H9 (cell line): ENCODE results near the gene EIF3A. TPM values are rescaled to one million over a fixed set of nuclear protein-coding genes. Genes with fewer than 3 reads are reported as not detected.

Source experiments
- DNase-seq: peaks from one replicate; pipeline ENCODE4 v3.0.0-alpha.2; 2017
- H2AFZ ChIP-seq: one replicate; pipeline ENCODE4 v1.6.1; 2013; ENCODE audit warnings: mild to moderate bottlenecking, low read length, control low read depth, moderate library complexity
- H2AK5ac ChIP-seq: 2 replicates; pipeline ENCODE4 v1.6.1; 2013; ENCODE audit warnings: low read length, control low read depth, mixed read lengths; ENCODE audit not compliant: insufficient read length
- H2BK120ac ChIP-seq: one replicate; pipeline ENCODE4 v1.6.1; 2013; ENCODE audit warnings: low read depth, mild to moderate bottlenecking, low read length, control low read depth, inconsistent platforms; ENCODE audit not compliant: poor library complexity, severe bottlenecking
- H2BK12ac ChIP-seq: 2 replicates; pipeline ENCODE4 v1.6.1; 2013; ENCODE audit warnings: low read length, control low read depth, mixed read lengths, low read depth; ENCODE audit not compliant: insufficient read length
- H2BK15ac ChIP-seq: 2 replicates; pipeline ENCODE4 v1.6.1; 2013; ENCODE audit warnings: low read depth, low read length, control low read depth
- H2BK20ac ChIP-seq: one replicate; pipeline ENCODE4 v1.6.1; 2013; ENCODE audit warnings: low read depth, mild to moderate bottlenecking, low read length, control low read depth, inconsistent platforms; ENCODE audit not compliant: poor library complexity, severe bottlenecking
- H2BK5ac ChIP-seq: 2 replicates; pipeline ENCODE4 v1.6.1; 2013; ENCODE audit warnings: low read length, control low read depth, mixed read lengths; ENCODE audit not compliant: insufficient read length
- H3K14ac ChIP-seq: 2 replicates; pipeline ENCODE4 v1.6.1; 2013; ENCODE audit warnings: low read length, control low read depth; ENCODE audit not compliant: insufficient read depth
- H3K18ac ChIP-seq: 2 replicates; pipeline ENCODE4 v1.6.1; 2013; ENCODE audit warnings: low read depth, mild to moderate bottlenecking, mixed read lengths, low read length, control low read depth; ENCODE audit not compliant: insufficient read length
- H3K23ac ChIP-seq: 2 replicates; pipeline ENCODE4 v1.6.1; 2013; ENCODE audit warnings: low read length, control low read depth, mixed read lengths, low read depth; ENCODE audit not compliant: insufficient read length
- H3K23me2 ChIP-seq: 2 replicates; pipeline ENCODE4 v1.6.1; 2013; ENCODE audit warnings: low read depth, mild to moderate bottlenecking, mixed read lengths, low read length, control low read depth; ENCODE audit not compliant: insufficient read length, poor library complexity, severe bottlenecking
- H3K27ac ChIP-seq: 2 replicates; pipeline ENCODE4 v1.5.1; 2013; ENCODE audit warnings: low read length, control low read depth, mixed read lengths, low read depth; ENCODE audit not compliant: insufficient read length
- H3K27me3 ChIP-seq: 2 replicates; pipeline ENCODE4 v1.6.1; 2013; ENCODE audit warnings: low read length, control low read depth, inconsistent platforms; ENCODE audit not compliant: insufficient read depth
- H3K4ac ChIP-seq: 2 replicates; pipeline ENCODE4 v1.6.1; 2013; ENCODE audit warnings: low read depth, mild to moderate bottlenecking, control low read depth, inconsistent platforms, low read length, moderate library complexity
- H3K4me1 ChIP-seq: 2 replicates; pipeline ENCODE4 v1.6.1; 2013; ENCODE audit warnings: low read length, control low read depth, inconsistent platforms; ENCODE audit not compliant: insufficient read depth
- H3K4me2 ChIP-seq: 2 replicates; pipeline ENCODE4 v1.6.1; 2013; ENCODE audit warnings: low read length, control low read depth, mixed read lengths; ENCODE audit not compliant: insufficient read length, insufficient read depth
- H3K56ac ChIP-seq: 2 replicates; pipeline ENCODE4 v1.6.1; 2013; ENCODE audit warnings: low read depth, mild to moderate bottlenecking, mixed read lengths, low read length, control low read depth; ENCODE audit not compliant: insufficient read length
- H3K79me1 ChIP-seq: 2 replicates; pipeline ENCODE4 v1.6.1; 2013; ENCODE audit warnings: low read depth, mild to moderate bottlenecking, moderate library complexity, low read length, control low read depth, inconsistent platforms; ENCODE audit not compliant: insufficient read depth, poor library complexity, severe bottlenecking
- H3K79me2 ChIP-seq: 2 replicates; pipeline ENCODE4 v1.6.1; 2013; ENCODE audit warnings: low read length, control low read depth, inconsistent platforms; ENCODE audit not compliant: insufficient read depth
- H3K9ac ChIP-seq: 2 replicates; pipeline ENCODE4 v1.6.1; 2013; ENCODE audit warnings: low read length, control low read depth, mixed read lengths; ENCODE audit not compliant: insufficient read length; ENCODE audit errors: extremely low read depth
- H3K9me3 ChIP-seq: one replicate; pipeline ENCODE4 v1.6.1; 2013; ENCODE audit warnings: low read depth, low read length, inconsistent platforms; ENCODE audit not compliant: control insufficient read depth
- H3T11ph ChIP-seq: one replicate; pipeline ENCODE4 v1.6.1; 2013; ENCODE audit warnings: mild to moderate bottlenecking, low read length, control low read depth, inconsistent platforms
- H4K20me1 ChIP-seq: one replicate; pipeline ENCODE4 v1.6.1; 2013; ENCODE audit not compliant: control insufficient read depth, insufficient read length, insufficient read depth
- H4K5ac ChIP-seq: 2 replicates; pipeline ENCODE4 v1.6.1; 2013; ENCODE audit warnings: low read depth, mild to moderate bottlenecking, mixed read lengths, low read length, control low read depth; ENCODE audit not compliant: insufficient read length
- H4K8ac ChIP-seq: replicated peaks from 2 replicates; pipeline ENCODE4 v1.6.1; 2013; ENCODE audit warnings: low read length, control low read depth, mixed read lengths, low read depth; ENCODE audit not compliant: insufficient read length
- H4K91ac ChIP-seq: 2 replicates; pipeline ENCODE4 v1.6.1; 2013; ENCODE audit warnings: low read depth, mild to moderate bottlenecking, moderate library complexity, mixed read lengths, low read length, control low read depth; ENCODE audit not compliant: insufficient read length
- H3K27ac Mint-ChIP-seq, 3 experiments: 2 replicates in 2 of 3; 3 replicates in 1 of 3; pipeline ENCODE4 v1.8.0; 2020 to 2021; ENCODE audit warnings: mixed read lengths in 3 of 3, mild to moderate bottlenecking in 1 of 3, moderate library complexity in 1 of 3
- H3K27me3 Mint-ChIP-seq: 2 replicates; pipeline ENCODE4 v1.8.0; 2021; ENCODE audit warnings: low read depth, mild to moderate bottlenecking, moderate library complexity, mixed read lengths
- H3K36me3 Mint-ChIP-seq, 3 experiments: 2 replicates in 2 of 3; 3 replicates in 1 of 3; pipeline ENCODE4 v1.8.0; 2020 to 2021; ENCODE audit warnings: low read depth in 3 of 3, mixed read lengths in 3 of 3; ENCODE audit not compliant: insufficient read depth in 1 of 3
- H3K4me1 Mint-ChIP-seq, 2 experiments: 2 replicates each; pipeline ENCODE4 v1.8.0; 2020; ENCODE audit warnings: mixed read lengths in 2 of 2
- H3K4me3 Mint-ChIP-seq, 2 experiments: 2 replicates in 1 of 2; 3 replicates in 1 of 2; pipeline ENCODE4 v1.8.0; 2020 to 2021; ENCODE audit warnings: mild to moderate bottlenecking in 2 of 2, mixed read lengths in 2 of 2, moderate library complexity in 1 of 2
- H3K9me3 Mint-ChIP-seq, 2 experiments: 2 replicates in 1 of 2; 3 replicates in 1 of 2; pipeline ENCODE4 v1.8.0; 2020; ENCODE audit warnings: mild to moderate bottlenecking in 2 of 2, mixed read lengths in 2 of 2, moderate library complexity in 1 of 2
- WGBS: extraction: QIAGEN DNeasy Blood & Tissue Kit; methylation state at CpG from one replicate; pipeline ENCODE4 v1.1.7; 2013; ENCODE audit warnings: missing lambda C conversion rate, low lambda C conversion rate, mixed read lengths; ENCODE audit not compliant: insufficient read length; ENCODE audit errors: extremely low coverage; 5-methylcytosine and 5-hydroxymethylcytosine counted together
- total RNA-seq: library from RNA; stranded (reverse); gene quantifications from 2 replicates; pipeline ENCODE4 v1.2.1, GENCODE V29; 2021
- TF ChIP-seq, protein P1 (sequence below): fragments of 200-600 bp; sonication (generic); conservative IDR thresholded peaks from 3 replicates; pipeline ENCODE4 v1.8.0; 2021; ENCODE audit warnings: antibody characterized with exemption, mild to moderate bottlenecking

Gene EIF3A
- total RNA-seq, 1 experiment from 2014 or later, result 206 TPM

- Histone ChIP-seq H3K4me2 (no peak overlapping the region), H3K27me3 (no peaks in the 10 kb centered on the region), H3K4ac (no peak overlapping the region), H3T11ph (no peak overlapping the region), H2BK15ac (no peak overlapping the region), H3K79me2 (no peaks in the 10 kb centered on the region), H4K8ac (no peak overlapping the region), H3K79me1 (no peaks in the 10 kb centered on the region), H3K56ac (no peak overlapping the region), H4K20me1 (no peaks in the 10 kb centered on the region), H3K9ac (no peak overlapping the region), H2AK5ac (no peak overlapping the region), H2BK12ac (no peak overlapping the region), H3K14ac (no peak overlapping the region), H4K5ac (no peak overlapping the region), H4K91ac (no peak overlapping the region), H2BK5ac (no peak overlapping the region), H2AFZ (no peak overlapping the region), H3K9me3 (no peaks in the 10 kb centered on the region), H3K23me2 (no peaks in the 10 kb centered on the region), H2BK120ac (no peak overlapping the region), H3K23ac (no peak overlapping the region), H3K18ac (no peak overlapping the region), H2BK20ac (no peak overlapping the region), H3K27ac (no peak overlapping the region), H3K4me1 (no peaks in the 10 kb centered on the region)
- H3K27me3 Mint-ChIP-seq, result no peaks in the 10 kb centered on the region; the same call in 1 of the 2 replicates
- no peak overlapping the region; a peak in 1 of 7 replicates for H3K27ac Mint-ChIP-seq
- no peak for DNase-seq
- WGBS, result no CpG with 5 or more reads among the region's 2 CpGs
- TF ChIP-seq, protein P1, sequence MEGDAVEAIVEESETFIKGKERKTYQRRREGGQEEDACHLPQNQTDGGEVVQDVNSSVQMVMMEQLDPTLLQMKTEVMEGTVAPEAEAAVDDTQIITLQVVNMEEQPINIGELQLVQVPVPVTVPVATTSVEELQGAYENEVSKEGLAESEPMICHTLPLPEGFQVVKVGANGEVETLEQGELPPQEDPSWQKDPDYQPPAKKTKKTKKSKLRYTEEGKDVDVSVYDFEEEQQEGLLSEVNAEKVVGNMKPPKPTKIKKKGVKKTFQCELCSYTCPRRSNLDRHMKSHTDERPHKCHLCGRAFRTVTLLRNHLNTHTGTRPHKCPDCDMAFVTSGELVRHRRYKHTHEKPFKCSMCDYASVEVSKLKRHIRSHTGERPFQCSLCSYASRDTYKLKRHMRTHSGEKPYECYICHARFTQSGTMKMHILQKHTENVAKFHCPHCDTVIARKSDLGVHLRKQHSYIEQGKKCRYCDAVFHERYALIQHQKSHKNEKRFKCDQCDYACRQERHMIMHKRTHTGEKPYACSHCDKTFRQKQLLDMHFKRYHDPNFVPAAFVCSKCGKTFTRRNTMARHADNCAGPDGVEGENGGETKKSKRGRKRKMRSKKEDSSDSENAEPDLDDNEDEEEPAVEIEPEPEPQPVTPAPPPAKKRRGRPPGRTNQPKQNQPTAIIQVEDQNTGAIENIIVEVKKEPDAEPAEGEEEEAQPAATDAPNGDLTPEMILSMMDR, result no peak
- H3K36me3 Mint-ChIP-seq, result peaks cover 6 to 17% (median 12%) of the 10 kb centered on the region in 3 experiments
- no peak overlapping the region for H3K4me3 Mint-ChIP-seq
- peaks cover 20 to 21% of the 10 kb centered on the region in 2 experiments for H3K9me3 Mint-ChIP-seq
- H3K4me1 Mint-ChIP-seq, result peaks cover 10 to 16% of the 10 kb centered on the region in 2 experiments; a peak in 3 of 4 replicates
Observed at GRCh38 chr10:118985576-118985975, 95.0 kb downstream of the EIF3A start.

Other genes with a start within 250 kb of the EIF3A start
- gene NANOS1, start 51.1 kb downstream of the EIF3A start, total RNA-seq, result 4.5 and 5.5 TPM in 2 replicates
- 62.7 and 63.2 TPM in 2 replicates for gene DENND10, start 23.3 kb upstream of the EIF3A start, total RNA-seq
- gene SFXN4, start 84.9 kb upstream of the EIF3A start, total RNA-seq, result 21.9 and 24.9 TPM in 2 replicates
- gene PRDX3, start 98.0 kb upstream of the EIF3A start, total RNA-seq, result 181 TPM in 2 replicates
- 1.1 and 1.2 TPM in 2 replicates for gene GRK5, start 126.8 kb upstream of the EIF3A start, total RNA-seq